OCI-LY3 (cell line): ENCODE results near the gene NDC80.

Experiments used
- EZH2phosphoT487 ChIP-seq: fragments of 200-600 bp; shearing (Covaris generic); IDR thresholded peaks from 2 replicates; pipeline ENCODE4 v1.6.1; 2018; ENCODE audit warnings: antibody characterized with exemption, mixed run types, low read depth
- TF ChIP-seq, protein P1 (sequence below): fragments of 200-600, 300-600 bp; sonication (generic); IDR thresholded peaks from 2 replicates; pipeline ENCODE4 v1.5.1; 2014; ENCODE audit warnings: antibody characterized with exemption, low read length, low read depth

DNA sequence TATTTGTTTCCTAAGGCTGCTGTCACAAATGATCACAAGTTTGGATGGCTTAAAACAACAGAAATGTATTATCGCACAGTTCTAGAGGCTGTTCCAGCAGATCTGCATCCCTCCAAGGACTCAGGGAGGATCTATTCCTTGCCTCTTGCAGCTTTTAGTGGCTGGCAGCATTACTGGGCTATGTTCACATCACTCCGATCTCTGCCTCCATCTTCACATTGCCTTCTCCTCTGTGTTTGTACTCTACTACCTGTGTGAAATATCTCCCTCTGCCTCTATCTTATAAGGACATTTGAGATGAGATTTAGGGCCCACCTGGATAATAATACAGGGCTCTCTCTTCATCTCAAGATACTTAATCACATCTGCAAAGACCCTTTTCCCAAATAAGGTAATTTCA, 18.9 kb downstream of the NDC80 start:
- TF ChIP-seq, protein P1, sequence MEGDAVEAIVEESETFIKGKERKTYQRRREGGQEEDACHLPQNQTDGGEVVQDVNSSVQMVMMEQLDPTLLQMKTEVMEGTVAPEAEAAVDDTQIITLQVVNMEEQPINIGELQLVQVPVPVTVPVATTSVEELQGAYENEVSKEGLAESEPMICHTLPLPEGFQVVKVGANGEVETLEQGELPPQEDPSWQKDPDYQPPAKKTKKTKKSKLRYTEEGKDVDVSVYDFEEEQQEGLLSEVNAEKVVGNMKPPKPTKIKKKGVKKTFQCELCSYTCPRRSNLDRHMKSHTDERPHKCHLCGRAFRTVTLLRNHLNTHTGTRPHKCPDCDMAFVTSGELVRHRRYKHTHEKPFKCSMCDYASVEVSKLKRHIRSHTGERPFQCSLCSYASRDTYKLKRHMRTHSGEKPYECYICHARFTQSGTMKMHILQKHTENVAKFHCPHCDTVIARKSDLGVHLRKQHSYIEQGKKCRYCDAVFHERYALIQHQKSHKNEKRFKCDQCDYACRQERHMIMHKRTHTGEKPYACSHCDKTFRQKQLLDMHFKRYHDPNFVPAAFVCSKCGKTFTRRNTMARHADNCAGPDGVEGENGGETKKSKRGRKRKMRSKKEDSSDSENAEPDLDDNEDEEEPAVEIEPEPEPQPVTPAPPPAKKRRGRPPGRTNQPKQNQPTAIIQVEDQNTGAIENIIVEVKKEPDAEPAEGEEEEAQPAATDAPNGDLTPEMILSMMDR = no peak
- no peak for TF ChIP-seq EZH2phosphoT487
